B cell (primary cell): ENCODE measurements around the gene MTCL1. TPM values are rescaled to one million over a fixed set of nuclear protein-coding genes. Genes with fewer than 3 reads are reported as not detected.

ENCODE experiments used
- ATAC-seq: fragments of 200-7000 bp; cut with Tn5 transposase; one replicate; pipeline ENCODE4 v1.10.0; 2021; ENCODE audit warnings: low read depth, mild to moderate bottlenecking, moderate number of reproducible peaks, moderate library complexity
- CTCF ChIA-PET: fragments of 350-600 bp; sonication (Branson Sonifier 250); formaldehyde crosslinking; loops from one replicate; lab custom pipeline; 2021; ENCODE audit warnings: antibody characterized with exemption, inconsistent platforms; lab: Charles Lee
- POLR2A ChIA-PET: fragments of 350-600 bp; sonication (Branson Sonifier 250); formaldehyde crosslinking; loops from one replicate; lab custom pipeline; 2021; ENCODE audit warnings: antibody characterized with exemption; lab: Charles Lee
- DNase-seq: peaks from one replicate; pipeline ENCODE4 v3.0.0; 2013
- H2AFZ ChIP-seq: 2 replicates; pipeline ENCODE4 v1.6.1; 2012; ENCODE audit warnings: mild to moderate bottlenecking, low read depth, low read length; ENCODE audit not compliant: insufficient read depth, poor library complexity, severe bottlenecking
- H3K27ac ChIP-seq, 2 donors: 1 replicate in 1 of 2; 2 replicates in 1 of 2; pipeline ENCODE4 v1.5.1; 2012 to 2013; ENCODE audit warnings: low read length in 2 of 2, mild to moderate bottlenecking in 2 of 2, moderate library complexity in 1 of 2
- H3K27me3 ChIP-seq, 4 experiments: fragments of 200-600 bp in 1 of 4; sonication (generic) in 1 of 4; replicated peaks in 1 of 4; 1 replicate in 2 of 4; 2 replicates in 2 of 4; pipeline versions ENCODE4 v1.6.1 to v1.7.0; 2013 to 2016; ENCODE audit warnings: low read length in 3 of 4, mild to moderate bottlenecking in 2 of 4, mixed read lengths in 1 of 4, moderate library complexity in 1 of 4; ENCODE audit not compliant: insufficient read depth in 4 of 4, control insufficient read depth in 3 of 4; ENCODE audit errors: control extremely low read depth in 1 of 4
- H3K36me3 ChIP-seq, 2 experiments: replicated peaks in 1 of 2; 1 replicate in 1 of 2; 2 replicates in 1 of 2; pipeline versions ENCODE4 v1.6.1 to v1.7.1; 2013; ENCODE audit warnings: low read length in 1 of 2; ENCODE audit not compliant: insufficient read depth in 2 of 2, control insufficient read depth in 1 of 2; ENCODE audit errors: control extremely low read depth in 1 of 2, extremely low read depth in 1 of 2
- H3K4me1 ChIP-seq, 2 donors: fragments of 200-600 bp in 1 of 2; sonication (generic) in 1 of 2; 1 replicate in 1 of 2; 2 replicates in 1 of 2; pipeline versions ENCODE4 v1.5.1 to v1.6.1; 2013 to 2017; ENCODE audit warnings: low read length in 2 of 2; ENCODE audit not compliant: control insufficient read depth in 2 of 2, insufficient read depth in 2 of 2
- H3K4me2 ChIP-seq: replicated peaks from 2 replicates; pipeline ENCODE3; 2012; ENCODE audit warnings: mild to moderate bottlenecking, low read depth, low read length; ENCODE audit not compliant: poor library complexity, severe bottlenecking
- H3K4me3 ChIP-seq, 5 experiments: fragments of 200-600 bp in 1 of 5; sonication (generic) in 1 of 5; 1 replicate in 3 of 5; 2 replicates in 2 of 5; pipeline versions ENCODE4 v1.5.1 to v1.7.0; 2011 to 2016; ENCODE audit warnings: low read length in 4 of 5, mild to moderate bottlenecking in 4 of 5, low read depth in 2 of 5, control low read depth in 1 of 5, moderate library complexity in 1 of 5; ENCODE audit not compliant: insufficient read depth in 1 of 5; ENCODE audit errors: control extremely low read depth in 1 of 5, extremely low read depth in 1 of 5
- H3K79me2 ChIP-seq: fragments of 200-600 bp; sonication (generic); one replicate; pipeline ENCODE4 v1.6.0; 2016; ENCODE audit warnings: low read length; ENCODE audit not compliant: control insufficient read depth, insufficient read depth
- H3K9ac ChIP-seq: fragments of 200-600 bp; sonication (generic); 2 replicates; pipeline ENCODE4 v1.6.1; 2017; ENCODE audit warnings: mild to moderate bottlenecking, low read length, moderate library complexity
- H3K9me3 ChIP-seq, 3 donors: one replicate each; pipeline versions ENCODE4 v1.6.1 to v1.7.1; 2013; ENCODE audit warnings: low read length in 2 of 3; ENCODE audit not compliant: control insufficient read depth in 2 of 3, insufficient read depth in 1 of 3; ENCODE audit errors: control extremely low read depth in 1 of 3
- H4K20me1 ChIP-seq: 2 replicates; pipeline ENCODE4 v1.6.0; 2012; ENCODE audit warnings: mild to moderate bottlenecking, low read length; ENCODE audit not compliant: insufficient read depth, control insufficient read depth, poor library complexity, severe bottlenecking
- H3K27ac Mint-ChIP-seq: one replicate; pipeline ENCODE4 v1.8.0; 2021; ENCODE audit warnings: mixed read lengths
- H3K27me3 Mint-ChIP-seq: one replicate; pipeline ENCODE4 v1.8.0; 2021; ENCODE audit warnings: mixed read lengths
- H3K4me1 Mint-ChIP-seq: one replicate; pipeline ENCODE4 v1.8.0; 2021; ENCODE audit warnings: mixed read lengths
- H3K4me3 Mint-ChIP-seq: one replicate; pipeline ENCODE4 v1.8.0; 2021; ENCODE audit warnings: mixed read lengths
- H3K9me3 Mint-ChIP-seq: one replicate; pipeline ENCODE4 v1.8.0; 2022; ENCODE audit warnings: mixed read lengths; ENCODE audit not compliant: insufficient read depth
- CTCF ChIP-seq: fragments of 200-600 bp; IDR thresholded peaks from one replicate; pipeline ENCODE4 v1.8.0; 2022; ENCODE audit warnings: antibody characterized with exemption, mild to moderate bottlenecking
- EZH2 ChIP-seq: IDR thresholded peaks from 2 replicates; pipeline ENCODE4 v1.6.1; 2012; ENCODE audit warnings: borderline replicate concordance, low read depth, mild to moderate bottlenecking, moderate library complexity, low read length; ENCODE audit not compliant: insufficient read depth, poor library complexity, severe bottlenecking
- WGBS: methylation state at CpG from one replicate; pipeline ENCODE4 v1.1.5; 2013; ENCODE audit warnings: missing lambda C conversion rate; ENCODE audit not compliant: insufficient coverage; 5-methylcytosine and 5-hydroxymethylcytosine counted together
- intact Hi-C: fragments of 100-400 bp; cut with micrococcal nuclease; formaldehyde crosslinking; loops from one replicate; pipeline ENCODE4 v1.10.0; 2022
- polyA plus RNA-seq: library from polyadenylated mRNA; depleted of rRNA; stranded (reverse); fragments of >200 nt; gene quantifications from 2 replicates; pipeline ENCODE4 v1.2.3, GENCODE V29; 2012
- total RNA-seq, 2 donors: library from RNA; stranded (reverse); fragments of 120-200 nt in 1 of 2; gene quantifications; 1 replicate in 1 of 2; 2 replicates in 1 of 2; pipeline versions ENCODE4 v1.2.3 to v1.2.4, GENCODE V29; 2013 to 2022

MTCL1 gene
- total and polyA plus RNA-seq, 2 donors (not counting 1 experiment from before 2014, with no cell fraction given) = 2.7 to 5.8 TPM

- Histone ChIP-seq H2AFZ (no peak overlapping the region), H3K79me2 (no peaks in the 10 kb centered on the region), H4K20me1 (no peaks in the 10 kb centered on the region), H3K9me3 (peaks cover 0 to 6% (median 0%) of the 10 kb centered on the region in 3 donors), H3K4me2 (no peak overlapping the region), H3K27ac (no peak overlapping the region), H3K36me3 (no peaks in the 10 kb centered on the region), H3K4me1 (peaks cover 9 to 11% of the 10 kb centered on the region in 2 donors), H3K9ac (no peak overlapping the region), H3K4me3 (no peak overlapping the region), H3K27me3 (no peaks in the 10 kb centered on the region)
- peaks cover 8% of the 10 kb centered on the region for H3K4me1 Mint-ChIP-seq
- H3K9me3 Mint-ChIP-seq = no peaks in the 10 kb centered on the region
- no peak for ATAC-seq
- TF ChIP-seq EZH2 = no peak
- 98% methylated on average over 6 of the region's 6 CpGs for WGBS
- ChIA-PET CTCF (interaction anchor here (0.9 to 2.4 kb wide), 5 partner anchors 22 to 201 kb away, joined by 3 to 12 read pairs (median 6); no protein-coding TSS in a partner anchor), POLR2A (no interaction called here)
- no peak overlapping the region for H3K27ac Mint-ChIP-seq
- no peak for DNase-seq
- H3K27me3 Mint-ChIP-seq = no peaks in the 10 kb centered on the region
- no peak overlapping the region for H3K4me3 Mint-ChIP-seq
- intact Hi-C loops = no loop called here
Observed at GRCh38 chr18:8787794-8788193, 82.4 kb downstream of the MTCL1 start.

- Mint-ChIP-seq H3K27ac (no peak overlapping the region), H3K4me1 (peaks cover 8% of the 10 kb centered on the region), H3K9me3 (no peaks in the 10 kb centered on the region), H3K4me3 (no peak overlapping the region), H3K27me3 (no peaks in the 10 kb centered on the region)
- POLR2A ChIA-PET = no interaction called here
- Histone ChIP-seq H3K4me1 (peaks cover 9 to 11% of the 10 kb centered on the region in 2 donors), H3K9me3 (peaks cover 0 to 5% (median 0%) of the 10 kb centered on the region in 3 donors), H3K4me3 (no peak overlapping the region), H3K4me2 (no peak overlapping the region), H3K9ac (no peak overlapping the region), H3K79me2 (no peaks in the 10 kb centered on the region), H3K27me3 (no peaks in the 10 kb centered on the region), H3K36me3 (no peaks in the 10 kb centered on the region), H4K20me1 (no peaks in the 10 kb centered on the region), H3K27ac (no peak overlapping the region), H2AFZ (no peak overlapping the region)
- TF ChIP-seq EZH2 (no peak), CTCF (no peak)
- intact Hi-C loops = no loop called here
- CTCF ChIA-PET = interaction anchor here (0.9 to 1.0 kb wide), 2 partner anchors 83 to 199 kb away, joined by 3 to 4 read pairs; no protein-coding TSS in a partner anchor
- DNase-seq (no peak), ATAC-seq (no peak)
- 92% methylated on average over 9 of the region's 13 CpGs for WGBS
Observed at GRCh38 chr18:8788503-8789429, 83.4 kb downstream of the MTCL1 start.
